HG02943 (cell line): Measurements from ENCODE around the gene PTPRJ.

Experiments
- ATAC-seq: cut with Tn5 transposase; IDR thresholded peaks from one replicate; pipeline ENCODE4 v1.9.1; 2021; ENCODE audit warnings: mild to moderate bottlenecking, low read depth, moderate library complexity; ENCODE audit not compliant: unreplicated experiment

Gene PTPRJ

GRCh38 chr11:48034926-48035871 lies 54.8 kb downstream of the PTPRJ start:
- ATAC-seq, result no peak

- ATAC-seq, result no peak
Measured at GRCh38 chr11:48036011-48036410, 55.7 kb downstream of the PTPRJ start.

GRCh38 chr11:48036466-48036865 lies 56.1 kb downstream of the PTPRJ start:
- ATAC-seq, result no peak

- ATAC-seq, result no peak
Measured at GRCh38 chr11:48037709-48038468, 57.5 kb downstream of the PTPRJ start.

GRCh38 chr11:48040830-48041444 lies 60.6 kb downstream of the PTPRJ start:
- ATAC-seq, result no peak

GRCh38 chr11:48041877-48042695 lies 61.7 kb downstream of the PTPRJ start:
- no peak for ATAC-seq

- no peak for ATAC-seq
Measured at GRCh38 chr11:48043111-48043990, 63.0 kb downstream of the PTPRJ start.

GRCh38 chr11:48043991-48044512 lies 63.7 kb downstream of the PTPRJ start:
- ATAC-seq, result no peak

- no peak for ATAC-seq
Measured at GRCh38 chr11:48044577-48044976, 64.2 kb downstream of the PTPRJ start.

- ATAC-seq, result no peak
Measured at GRCh38 chr11:48045536-48045935, 65.2 kb downstream of the PTPRJ start.

GRCh38 chr11:48047616-48048015 lies 67.3 kb downstream of the PTPRJ start:
- ATAC-seq, result no peak

GRCh38 chr11:48049036-48049435 lies 68.7 kb downstream of the PTPRJ start:
- ATAC-seq, result no peak

- no peak for ATAC-seq
Measured at GRCh38 chr11:48050304-48050703, 69.9 kb downstream of the PTPRJ start.

- no peak for ATAC-seq
Measured at GRCh38 chr11:48051217-48051830, 71.0 kb downstream of the PTPRJ start.

- no peak for ATAC-seq
Measured at GRCh38 chr11:48052183-48053044, 72.1 kb downstream of the PTPRJ start.

GRCh38 chr11:48054994-48055291 lies 74.6 kb downstream of the PTPRJ start:
- no peak for ATAC-seq

- no peak for ATAC-seq
Measured at GRCh38 chr11:48055292-48056132, 75.2 kb downstream of the PTPRJ start.
